C4-2B (cell line): ENCODE data around the gene TMEM175.

Experiments
- CTCF ChIP-seq: fragments of 450-650 bp; conservative IDR thresholded peaks from 2 replicates; pipeline ENCODE4 v1.5.1; 2017; ENCODE audit warnings: mild to moderate bottlenecking
- ZFX ChIP-seq: fragments of 450-650 bp; IDR thresholded peaks from 2 replicates; pipeline ENCODE4 v1.6.1; 2017

- TF ChIP-seq CTCF (no peak), ZFX (no peak)
These were observed 30.9 kb upstream of the TMEM175 start for GRCh38 chr4:901192-901910.
